ENCODE data around the gene PRPS2.

- TF ChIP-seq POLR2AphosphoS5 (IDR thresholded peaks at IDR 0.05; ENCODE audit: low read depth, low read length): no peak
- TF ChIP-seq POLR2A (IDR thresholded peaks at IDR 0.05; ENCODE audit: low read depth, low read length): no peak
- no peak for TF ChIP-seq TAF1 (IDR thresholded peaks at IDR 0.05; ENCODE audit: low read depth, low read length)
- no peak for TF ChIP-seq POU2F2 (IDR thresholded peaks at IDR 0.05; ENCODE audit: low read depth, low read length)
- no peak for TF ChIP-seq PAX5 (IDR thresholded peaks at IDR 0.05; ENCODE audit: insufficient read depth, low read length, severe bottlenecking)
Observed at GRCh38 chrX:12770440-12770839, 20.8 kb upstream of the PRPS2 start.

Measured in GM12891 (cell line).